SK-N-SH treated with all-trans-retinoic acid at 6 μM for 48 hours (cell line): ENCODE data around the gene AGT.

ENCODE experiments used
- CREB5 ChIP-seq: fragments of 250-450 bp; sonication (Bioruptor Pico); IDR thresholded peaks from 2 replicates; pipeline ENCODE4 v1.5.1; 2020; ENCODE audit warnings: low read depth, mild to moderate bottlenecking, moderate library complexity
- CSDC2 ChIP-seq: fragments of 250-450 bp; sonication (Bioruptor Pico); IDR thresholded peaks from 2 replicates; pipeline ENCODE4 v1.5.0; 2020; ENCODE audit warnings: mild to moderate bottlenecking, moderate library complexity
- TOX ChIP-seq: fragments of 250-450 bp; sonication (Bioruptor Pico); IDR thresholded peaks from 2 replicates; pipeline ENCODE4 v1.8.0; 2021; ENCODE audit warnings: mild to moderate bottlenecking, moderate library complexity, borderline replicate concordance
- ZFP30 ChIP-seq: fragments of 450-650 bp; formaldehyde crosslinking; IDR thresholded peaks from 2 replicates; pipeline ENCODE4 v1.5.0; 2022; ENCODE audit warnings: mild to moderate bottlenecking, moderate library complexity
- ZNF565 ChIP-seq: fragments of 450-650 bp; formaldehyde crosslinking; conservative IDR thresholded peaks from 2 replicates; pipeline ENCODE4 v1.5.0; 2020; ENCODE audit warnings: low read depth, mild to moderate bottlenecking, moderate library complexity
- ZNF70 ChIP-seq: fragments of 450-650 bp; formaldehyde crosslinking; IDR thresholded peaks from 2 replicates; pipeline ENCODE4 v1.5.0; 2020; ENCODE audit warnings: mild to moderate bottlenecking, moderate library complexity

GRCh38 chr1:230694991-230695390 is 18.9 kb downstream of the AGT start:
- TF ChIP-seq ZFP30 (CRISPR knock-in tag), result no peak
- TF ChIP-seq TOX (CRISPR knock-in tag), result no peak
- no peak for TF ChIP-seq CSDC2 (CRISPR knock-in tag)
- TF ChIP-seq ZNF70 (CRISPR knock-in tag), result no peak
- no peak for TF ChIP-seq CREB5 (CRISPR knock-in tag)
- TF ChIP-seq ZNF565, result no peak
